HAP-1 (cell line): ENCODE results near the gene SERPINH1.

Source experiments
- DNase-seq, 2 experiments: peaks; one replicate each; pipeline ENCODE4 v3.0.0-alpha.2; 2016 to 2020; ENCODE audit warnings: low spot score in 2 of 2
- H3K27me3 ChIP-seq: fragments of 250-450 bp; sonication (Bioruptor Pico); 2 replicates; pipeline ENCODE4 v1.5.1; 2020; ENCODE audit warnings: low read depth, mild to moderate bottlenecking, moderate library complexity
- H3K36me3 ChIP-seq: fragments of 250-450 bp; sonication (Bioruptor Pico); replicated peaks from 2 replicates; pipeline ENCODE4 v1.5.1; 2020; ENCODE audit warnings: mild to moderate bottlenecking
- H3K4me1 ChIP-seq: fragments of 250-450 bp; sonication (Bioruptor Pico); 2 replicates; pipeline ENCODE4 v1.5.1; 2020; ENCODE audit warnings: mild to moderate bottlenecking
- H3K4me3 ChIP-seq: fragments of 250-450 bp; sonication (Bioruptor Pico); 2 replicates; pipeline ENCODE4 v1.5.1; 2020; ENCODE audit warnings: mild to moderate bottlenecking, moderate library complexity
- H3K9me3 ChIP-seq: fragments of 250-450 bp; sonication (Bioruptor Pico); 2 replicates; pipeline ENCODE4 v1.5.1; 2020; ENCODE audit warnings: mild to moderate bottlenecking, moderate library complexity
- in situ Hi-C: fragments of 300-500 bp; cut with MboI; formaldehyde crosslinking; loops from 3 replicates; pipeline ENCODE4 v1.14.3; 2020; ENCODE audit warnings: low sequenced_read_pairs, inconsistent platforms, mixed read lengths

Gene SERPINH1

GRCh38 chr11:75595429-75595828, 33.4 kb downstream of the SERPINH1 start:
- H3K9me3 ChIP-seq: no peaks in the 10 kb centered on the region
- H3K4me1 ChIP-seq: no peaks in the 10 kb centered on the region
- no peaks in the 10 kb centered on the region for H3K27me3 ChIP-seq
- H3K4me3 ChIP-seq: no peak overlapping the region
- in situ Hi-C loops: no loop called here
- no peaks in the 10 kb centered on the region for H3K36me3 ChIP-seq
- no peak for DNase-seq

- H3K4me3 ChIP-seq: no peak overlapping the region
- H3K4me1 ChIP-seq: no peaks in the 10 kb centered on the region
- H3K9me3 ChIP-seq: no peaks in the 10 kb centered on the region
- H3K36me3 ChIP-seq: no peaks in the 10 kb centered on the region
- no peak for DNase-seq
- in situ Hi-C loops: no loop called here
- no peaks in the 10 kb centered on the region for H3K27me3 ChIP-seq
Observed at GRCh38 chr11:75596914-75597313, 34.9 kb downstream of the SERPINH1 start.

GRCh38 chr11:75597636-75598035, 35.6 kb downstream of the SERPINH1 start:
- no peak overlapping the region for H3K4me3 ChIP-seq
- peak; percentile 54 to 69 for DNase-seq
- no peaks in the 10 kb centered on the region for H3K4me1 ChIP-seq
- H3K27me3 ChIP-seq: no peaks in the 10 kb centered on the region
- no peaks in the 10 kb centered on the region for H3K36me3 ChIP-seq
- H3K9me3 ChIP-seq: no peaks in the 10 kb centered on the region
- in situ Hi-C loops: no loop called here

- in situ Hi-C loops: no loop called here
Observed at GRCh38 chr11:75598264-75598663, 36.2 kb downstream of the SERPINH1 start.

GRCh38 chr11:75598900-75599299, 36.8 kb downstream of the SERPINH1 start:
- in situ Hi-C loops: no loop called here
- Histone ChIP-seq H3K36me3 (no peaks in the 10 kb centered on the region), H3K4me1 (no peaks in the 10 kb centered on the region)

More at GRCh38 chr11:75598264-75598663, 36.2 kb downstream of the SERPINH1 start:
- Histone ChIP-seq H3K4me1 (no peaks in the 10 kb centered on the region), H3K27me3 (no peaks in the 10 kb centered on the region), H3K36me3 (no peaks in the 10 kb centered on the region), H3K4me3 (no peak overlapping the region), H3K9me3 (no peaks in the 10 kb centered on the region)
- no peak for DNase-seq

GRCh38 chr11:75600356-75600755, 38.3 kb downstream of the SERPINH1 start:
- Histone ChIP-seq H3K27me3 (no peaks in the 10 kb centered on the region), H3K4me1 (no peaks in the 10 kb centered on the region), H3K9me3 (no peaks in the 10 kb centered on the region), H3K4me3 (no peak overlapping the region), H3K36me3 (no peaks in the 10 kb centered on the region)
- DNase-seq: no peak
- in situ Hi-C loops: no loop called here

More at GRCh38 chr11:75598900-75599299, 36.8 kb downstream of the SERPINH1 start:
- no peak for DNase-seq
- no peaks in the 10 kb centered on the region for H3K27me3 ChIP-seq
- H3K9me3 ChIP-seq: no peaks in the 10 kb centered on the region
- H3K4me3 ChIP-seq: no peak overlapping the region

GRCh38 chr11:75601494-75601893, 39.4 kb downstream of the SERPINH1 start:
- Histone ChIP-seq H3K36me3 (no peaks in the 10 kb centered on the region), H3K27me3 (no peaks in the 10 kb centered on the region), H3K4me3 (no peak overlapping the region), H3K4me1 (no peaks in the 10 kb centered on the region), H3K9me3 (no peaks in the 10 kb centered on the region)
- no peak for DNase-seq
- in situ Hi-C loops: no loop called here

- Histone ChIP-seq H3K27me3 (no peaks in the 10 kb centered on the region), H3K36me3 (no peaks in the 10 kb centered on the region), H3K4me3 (no peak overlapping the region), H3K4me1 (no peaks in the 10 kb centered on the region), H3K9me3 (no peaks in the 10 kb centered on the region)
- no peak for DNase-seq
- in situ Hi-C loops: no loop called here
Observed at GRCh38 chr11:75602951-75603350, 40.9 kb downstream of the SERPINH1 start.

- Histone ChIP-seq H3K27me3 (no peaks in the 10 kb centered on the region), H3K36me3 (no peaks in the 10 kb centered on the region), H3K9me3 (no peaks in the 10 kb centered on the region), H3K4me1 (no peaks in the 10 kb centered on the region), H3K4me3 (no peak overlapping the region)
- in situ Hi-C loops: no loop called here
- no peak for DNase-seq
Observed at GRCh38 chr11:75603791-75604736, 42.0 kb downstream of the SERPINH1 start.

- Histone ChIP-seq H3K4me3 (no peak overlapping the region), H3K9me3 (no peaks in the 10 kb centered on the region), H3K36me3 (no peaks in the 10 kb centered on the region), H3K27me3 (no peaks in the 10 kb centered on the region), H3K4me1 (no peaks in the 10 kb centered on the region)
- DNase-seq: no peak
- in situ Hi-C loops: no loop called here
Observed at GRCh38 chr11:75606099-75606498, 44.0 kb downstream of the SERPINH1 start.

GRCh38 chr11:75611823-75612222, 49.8 kb downstream of the SERPINH1 start:
- Histone ChIP-seq H3K4me3 (no peak overlapping the region), H3K27me3 (no peaks in the 10 kb centered on the region)
- in situ Hi-C loops: no loop called here

GRCh38 chr11:75615751-75616150, 53.7 kb downstream of the SERPINH1 start:
- DNase-seq: no peak
- Histone ChIP-seq H3K36me3 (no peaks in the 10 kb centered on the region), H3K27me3 (no peaks in the 10 kb centered on the region), H3K4me1 (peaks cover 2% of the 10 kb centered on the region), H3K4me3 (no peak overlapping the region), H3K9me3 (no peaks in the 10 kb centered on the region)
- in situ Hi-C loops: no loop called here

More at GRCh38 chr11:75611823-75612222, 49.8 kb downstream of the SERPINH1 start:
- H3K36me3 ChIP-seq: no peaks in the 10 kb centered on the region
- no peaks in the 10 kb centered on the region for H3K9me3 ChIP-seq
- peaks cover 2% of the 10 kb centered on the region for H3K4me1 ChIP-seq
- DNase-seq: no peak

- in situ Hi-C loops: no loop called here
- H3K9me3 ChIP-seq: no peaks in the 10 kb centered on the region
- H3K27me3 ChIP-seq: no peaks in the 10 kb centered on the region
- H3K36me3 ChIP-seq: no peaks in the 10 kb centered on the region
- H3K4me1 ChIP-seq: peaks cover 2% of the 10 kb centered on the region
- peak in 1 of 2 experiments; percentile 29 for DNase-seq
- H3K4me3 ChIP-seq: no peak overlapping the region
Observed at GRCh38 chr11:75616281-75616680, 54.2 kb downstream of the SERPINH1 start.
